GM12874 (cell line): ENCODE results near the gene OXCT2.

ENCODE experiments used
- TF ChIP-seq, protein P1 (sequence below): IDR thresholded peaks from 2 replicates; pipeline ENCODE4 v1.5.1; 2011; ENCODE audit warnings: low read depth, mild to moderate bottlenecking, control low read depth, low read length, moderate library complexity; ENCODE audit not compliant: insufficient read depth

OXCT2 gene

DNA sequence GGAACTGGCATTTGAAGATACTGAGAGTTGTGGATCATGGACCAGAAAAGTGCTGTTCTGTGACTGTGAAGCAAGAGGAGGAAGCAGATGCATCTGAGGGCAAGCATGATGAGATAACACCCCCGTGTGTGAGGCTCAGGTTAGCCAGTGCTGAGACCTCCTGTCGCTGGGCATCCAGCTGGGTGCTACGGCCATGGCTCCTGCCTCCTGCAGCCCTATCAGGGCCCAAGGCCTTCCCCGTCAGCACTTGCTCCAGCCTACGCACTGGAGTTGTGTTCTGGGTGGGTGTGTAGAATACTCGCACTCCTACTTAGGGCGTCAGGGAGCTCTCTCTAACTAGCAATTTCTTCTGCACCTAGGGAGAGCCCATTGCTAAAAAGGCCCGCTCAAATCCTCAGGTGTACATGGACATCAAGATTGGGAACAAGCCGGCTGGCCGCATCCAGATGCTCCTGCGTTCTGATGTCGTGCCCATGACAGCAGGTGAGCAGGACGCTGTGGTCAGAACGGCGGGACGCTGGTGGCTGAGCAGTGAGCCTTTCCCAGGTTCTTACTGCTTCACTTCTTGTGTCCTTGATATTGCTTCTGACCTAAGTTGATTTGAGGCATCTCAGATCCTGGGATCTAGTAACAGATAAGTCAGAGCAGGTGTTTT, 26.0 kb downstream of the OXCT2 start:
- TF ChIP-seq, protein P1, sequence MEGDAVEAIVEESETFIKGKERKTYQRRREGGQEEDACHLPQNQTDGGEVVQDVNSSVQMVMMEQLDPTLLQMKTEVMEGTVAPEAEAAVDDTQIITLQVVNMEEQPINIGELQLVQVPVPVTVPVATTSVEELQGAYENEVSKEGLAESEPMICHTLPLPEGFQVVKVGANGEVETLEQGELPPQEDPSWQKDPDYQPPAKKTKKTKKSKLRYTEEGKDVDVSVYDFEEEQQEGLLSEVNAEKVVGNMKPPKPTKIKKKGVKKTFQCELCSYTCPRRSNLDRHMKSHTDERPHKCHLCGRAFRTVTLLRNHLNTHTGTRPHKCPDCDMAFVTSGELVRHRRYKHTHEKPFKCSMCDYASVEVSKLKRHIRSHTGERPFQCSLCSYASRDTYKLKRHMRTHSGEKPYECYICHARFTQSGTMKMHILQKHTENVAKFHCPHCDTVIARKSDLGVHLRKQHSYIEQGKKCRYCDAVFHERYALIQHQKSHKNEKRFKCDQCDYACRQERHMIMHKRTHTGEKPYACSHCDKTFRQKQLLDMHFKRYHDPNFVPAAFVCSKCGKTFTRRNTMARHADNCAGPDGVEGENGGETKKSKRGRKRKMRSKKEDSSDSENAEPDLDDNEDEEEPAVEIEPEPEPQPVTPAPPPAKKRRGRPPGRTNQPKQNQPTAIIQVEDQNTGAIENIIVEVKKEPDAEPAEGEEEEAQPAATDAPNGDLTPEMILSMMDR = no peak

DNA sequence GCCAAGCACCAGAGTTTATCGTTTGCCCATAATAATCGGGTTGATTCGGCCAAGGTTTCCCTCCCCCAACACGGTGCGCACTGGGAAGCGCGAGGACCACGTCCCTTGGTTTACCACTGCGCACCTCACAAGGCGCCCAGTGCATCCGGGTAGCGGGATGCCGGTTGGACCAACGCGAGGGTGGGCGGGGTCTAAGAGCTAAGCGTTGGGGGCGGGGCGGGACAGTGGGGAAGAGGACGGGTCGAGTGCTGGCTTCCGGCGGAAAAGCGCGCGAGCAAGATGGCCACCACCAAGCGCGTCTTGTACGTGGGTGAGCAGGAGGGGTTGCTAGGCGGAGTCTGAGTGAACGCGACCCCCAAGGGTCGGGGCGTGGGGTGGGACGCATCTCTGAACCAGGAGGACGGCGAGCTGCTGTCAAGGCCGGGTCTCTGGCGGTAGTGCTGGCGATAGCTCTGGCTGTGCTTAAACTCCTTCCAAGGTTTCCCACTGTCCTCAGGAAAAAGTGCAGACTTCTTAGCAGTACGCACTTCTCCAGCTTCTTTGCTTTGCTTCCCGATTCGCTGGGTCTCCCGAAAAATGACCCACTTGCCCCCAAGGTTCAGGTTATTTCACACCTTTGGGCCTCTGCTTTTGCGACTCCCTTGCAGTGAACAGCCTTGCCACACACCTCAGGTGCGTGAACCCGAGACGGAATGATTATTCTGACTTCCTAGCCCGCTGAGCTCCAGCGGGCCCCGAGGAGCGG, 32.4 kb downstream of the OXCT2 start, which contains the start of gene PPIE:
Gene PPIE, plus strand, starts transcription at position 261 of the 745 bp plus-strand sequence. Its CDS starts 19 bp downstream, at position 280.
- TF ChIP-seq, protein P1 = no peak

DNA sequence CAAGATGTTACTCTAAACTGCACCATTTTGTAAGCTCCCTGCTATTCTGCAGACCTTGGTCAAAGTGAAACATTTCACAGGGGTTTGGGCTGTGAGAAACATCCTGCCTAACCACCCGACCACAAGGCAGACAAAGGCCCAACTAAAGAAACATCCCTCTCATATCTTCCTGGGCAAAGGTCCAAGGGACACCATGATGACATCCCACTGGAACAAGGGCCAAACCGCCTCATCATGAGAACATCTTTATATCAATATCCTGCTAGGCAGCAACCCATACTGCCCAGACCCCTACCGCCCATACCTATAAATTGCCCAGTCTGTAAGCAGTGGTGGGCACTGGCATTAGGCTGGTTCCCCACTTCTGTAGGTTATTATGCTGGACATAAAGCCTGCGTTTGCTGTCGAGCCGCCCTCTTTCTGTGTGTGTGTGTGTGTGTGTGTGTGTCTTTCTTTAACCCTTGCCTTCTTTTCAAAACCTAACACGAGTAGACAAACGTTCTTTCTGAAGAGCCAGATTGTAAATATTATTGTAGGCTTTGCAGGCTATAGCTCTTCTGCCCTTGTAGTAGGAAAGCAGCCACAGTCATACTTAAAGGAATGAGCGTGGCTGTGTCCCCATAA, 33.5 kb downstream of the OXCT2 start:
- TF ChIP-seq, protein P1 = no peak

DNA sequence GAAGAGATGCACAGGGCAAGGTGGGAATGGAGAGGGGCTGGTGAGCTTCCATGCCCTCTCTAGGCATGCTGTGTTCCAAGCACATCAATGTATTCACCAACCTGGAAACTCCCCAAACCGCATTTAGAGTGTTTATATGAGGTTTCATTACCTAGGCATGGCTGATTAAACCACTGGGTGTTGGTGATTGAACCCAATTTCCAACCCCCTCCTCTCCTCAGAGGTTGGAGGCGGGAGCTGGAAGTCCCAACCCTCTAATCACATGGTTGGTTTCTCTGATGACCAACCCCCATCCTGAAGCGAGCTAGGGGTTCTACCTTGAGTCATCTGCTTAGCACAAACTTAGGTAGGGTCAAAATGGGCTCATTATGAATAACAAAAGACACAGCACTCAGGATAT, 35.4 kb downstream of the OXCT2 start:
- TF ChIP-seq, protein P1 = no peak

DNA sequence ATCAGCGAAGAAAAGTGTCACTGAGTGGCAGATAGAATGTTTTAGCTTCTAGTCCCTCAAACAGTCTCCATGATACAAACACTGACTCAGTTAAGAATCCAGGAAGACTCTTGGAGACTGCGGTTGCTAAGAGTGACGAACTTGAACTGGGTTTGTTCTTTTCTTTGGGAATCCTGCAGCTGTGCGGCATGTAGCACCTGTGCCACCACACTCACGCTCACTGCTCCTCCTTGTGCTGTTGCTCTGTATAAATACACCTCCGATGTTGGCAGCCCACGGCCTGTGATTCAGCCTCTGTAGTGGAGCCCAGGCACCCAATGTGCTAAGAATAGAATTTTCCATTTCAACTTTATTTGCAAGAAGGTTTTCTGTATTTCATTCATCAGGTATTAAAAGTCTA, 38.0 kb downstream of the OXCT2 start:
- TF ChIP-seq, protein P1 = no peak

DNA sequence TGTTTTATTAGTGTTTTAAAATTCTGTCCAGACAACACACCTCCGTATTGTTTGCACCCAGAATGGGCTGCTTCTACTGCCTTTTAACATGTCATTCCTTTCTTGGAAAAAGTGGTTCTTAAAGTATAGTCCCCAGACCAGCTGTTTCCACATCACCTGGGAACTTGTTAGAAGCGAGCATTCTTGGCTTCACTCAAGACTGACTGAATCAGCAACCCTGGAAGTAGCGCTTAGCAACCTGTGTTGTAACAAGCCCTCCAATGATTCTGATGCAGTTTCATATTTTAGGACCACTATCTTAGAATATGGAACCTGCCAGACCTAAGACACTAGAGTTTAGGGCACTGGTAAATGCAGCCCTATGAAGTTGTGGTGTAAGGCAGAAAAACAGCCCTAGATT, 38.4 kb downstream of the OXCT2 start:
- TF ChIP-seq, protein P1 = no peak

DNA sequence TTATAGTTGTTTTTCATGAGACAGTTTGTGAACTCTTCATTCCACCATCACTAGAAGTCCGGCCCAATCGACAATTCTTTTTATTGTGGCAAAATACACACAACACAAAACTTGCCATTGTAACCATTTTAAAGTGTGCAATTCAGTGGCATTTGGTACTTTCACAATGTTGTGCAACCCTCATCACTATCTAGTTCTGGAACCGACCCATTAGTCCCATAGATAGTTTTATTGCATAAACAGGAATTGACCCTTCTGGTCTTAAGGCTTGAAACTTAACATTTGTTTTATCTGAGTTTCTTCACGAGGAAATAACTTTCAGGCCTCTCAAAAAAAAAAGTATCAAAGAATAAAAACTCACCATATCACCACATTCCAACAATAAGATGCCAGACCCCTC, 41.3 kb downstream of the OXCT2 start:
- TF ChIP-seq, protein P1 = no peak
